ENCODE results near the gene HOXB3.

HOXB3 gene

DNA sequence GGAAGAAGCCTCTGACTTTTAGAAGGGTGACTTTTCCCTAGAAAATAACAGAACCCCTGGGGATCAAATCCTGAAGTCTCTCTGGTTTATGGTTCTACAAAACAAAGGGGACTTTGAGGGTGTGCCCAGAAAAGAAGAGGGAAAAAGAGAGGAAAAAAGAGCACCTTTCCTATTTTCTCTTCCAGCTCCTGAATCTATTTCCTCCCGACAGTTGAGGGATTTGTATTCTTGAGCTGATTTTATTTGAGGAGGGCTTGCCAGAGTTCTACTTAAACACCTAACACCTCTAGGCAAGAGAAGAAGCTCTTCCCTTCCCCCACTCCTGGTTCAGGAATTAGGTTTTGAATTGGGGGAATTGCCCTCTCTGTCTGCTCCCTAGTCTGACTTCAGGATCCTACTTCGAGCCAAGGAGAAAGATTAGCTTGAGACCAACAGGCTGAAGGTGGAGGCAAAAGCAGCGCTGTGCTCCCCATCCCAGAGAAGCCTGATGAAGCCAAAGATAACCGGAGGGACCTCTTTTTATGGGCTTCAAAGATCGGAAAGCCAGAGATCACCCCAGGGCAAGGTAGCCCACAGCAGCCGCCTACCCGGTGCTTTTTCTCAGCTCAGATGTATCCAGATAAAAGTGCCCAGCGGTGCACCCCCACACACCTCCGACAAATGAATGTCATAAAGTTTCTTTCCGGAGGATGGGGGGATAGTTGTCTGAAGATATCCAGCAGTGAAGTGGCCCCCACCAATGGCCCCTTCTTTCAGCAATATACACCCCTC, 796 bp downstream of the HOXB3 start:
- H3K4me1 ChIP-seq (ENCODE audit: control insufficient read depth, low read depth, low read length): no peaks in the 10 kb centered on the region
- no peaks in the 10 kb centered on the region for H3K79me2 ChIP-seq (ENCODE audit: control insufficient read depth, insufficient read depth, low read length)
- no peak for DNase-seq
- no peak overlapping the region for H3K9ac ChIP-seq (ENCODE audit: low read length)
- no peak overlapping the region for H4K8ac ChIP-seq (ENCODE audit: low read depth, low read length)
- H3K4me2 ChIP-seq (ENCODE audit: low read length): no peak overlapping the region
- peaks cover 89% of the 10 kb centered on the region for H3K27me3 ChIP-seq (ENCODE audit: insufficient read depth, low read length, poor library complexity)
- no CpG with 5 or more reads among the region's 10 CpGs for WGBS (ENCODE audit: extremely low coverage, insufficient coverage, low lambda C conversion rate)
- no peak overlapping the region for H3K4ac ChIP-seq (ENCODE audit: low read depth, low read length)
- H3K27ac ChIP-seq (ENCODE audit: low read depth, low read length): no peak overlapping the region
- H3K4me3 ChIP-seq (ENCODE audit: low read length): no peak overlapping the region
- no peak overlapping the region for H3K23ac ChIP-seq (ENCODE audit: low read length)
- H2AK5ac ChIP-seq (ENCODE audit: low read length): no peak overlapping the region
- H3K36me3 ChIP-seq (ENCODE audit: control insufficient read depth, insufficient read depth, low read length): no peaks in the 10 kb centered on the region
- H2BK15ac ChIP-seq (replicated peaks; ENCODE audit: low read depth): no peak overlapping the region
- H4K5ac ChIP-seq (ENCODE audit: low read length): no peak overlapping the region
- H3K79me1 ChIP-seq (ENCODE audit: low read length): no peaks in the 10 kb centered on the region
- H2BK5ac ChIP-seq (ENCODE audit: low read length): no peak overlapping the region
- H3K56ac ChIP-seq (ENCODE audit: low read length): no peak overlapping the region
- no peak overlapping the region for H3K18ac ChIP-seq (ENCODE audit: low read length)
- no peak overlapping the region for H2BK120ac ChIP-seq (ENCODE audit: low read depth, low read length)

DNA sequence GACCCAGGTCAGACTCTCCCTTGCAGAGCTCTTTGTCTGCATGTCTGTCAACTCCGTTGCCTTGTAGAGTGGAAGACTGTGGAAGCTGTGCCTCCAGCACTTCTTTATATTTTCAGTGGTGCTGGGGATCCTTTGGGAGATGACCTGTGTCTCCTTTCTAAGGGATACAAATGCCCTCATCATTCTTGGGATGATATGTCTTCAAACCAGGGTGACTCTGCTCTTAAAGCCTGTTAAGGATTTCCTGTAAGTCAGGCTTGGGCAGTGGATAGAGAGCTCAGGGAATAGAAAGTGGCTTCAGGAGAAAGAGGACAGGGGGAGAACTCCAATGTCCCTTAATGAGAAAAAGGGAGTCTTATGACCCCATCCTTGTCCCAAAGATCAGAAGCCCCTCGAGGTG, 1.5 kb downstream of the HOXB3 start:
- no CpG with 5 or more reads among the region's 2 CpGs for WGBS (ENCODE audit: extremely low coverage, insufficient coverage, low lambda C conversion rate)

GRCh38 chr17:48588074-48588415, 2.0 kb downstream of the HOXB3 start:
- Histone ChIP-seq H3K18ac (ENCODE audit: low read length) (no peak overlapping the region), H3K4ac (ENCODE audit: low read depth, low read length) (no peak overlapping the region), H3K36me3 (ENCODE audit: control insufficient read depth, insufficient read depth, low read length) (no peaks in the 10 kb centered on the region), H3K27ac (ENCODE audit: low read depth, low read length) (no peak overlapping the region), H2AK5ac (ENCODE audit: low read length) (no peak overlapping the region), H3K4me3 (ENCODE audit: low read length) (no peak overlapping the region), H3K79me1 (ENCODE audit: low read length) (no peaks in the 10 kb centered on the region), H3K23ac (ENCODE audit: low read length) (no peak overlapping the region), H3K79me2 (ENCODE audit: control insufficient read depth, insufficient read depth, low read length) (no peaks in the 10 kb centered on the region), H3K4me2 (ENCODE audit: low read length) (no peak overlapping the region), H3K27me3 (ENCODE audit: insufficient read depth, low read length, poor library complexity) (peaks cover 95% of the 10 kb centered on the region), H3K9ac (ENCODE audit: low read length) (no peak overlapping the region), H4K8ac (ENCODE audit: low read depth, low read length) (no peak overlapping the region), H4K5ac (ENCODE audit: low read length) (no peak overlapping the region), H3K4me1 (ENCODE audit: control insufficient read depth, low read depth, low read length) (no peaks in the 10 kb centered on the region), H3K56ac (ENCODE audit: low read length) (no peak overlapping the region), H2BK5ac (ENCODE audit: low read length) (no peak overlapping the region), H2BK15ac (replicated peaks; ENCODE audit: low read depth) (no peak overlapping the region), H2BK120ac (ENCODE audit: low read depth, low read length) (no peak overlapping the region)
- no CpG with 5 or more reads among the region's 2 CpGs for WGBS (ENCODE audit: extremely low coverage, insufficient coverage, low lambda C conversion rate)
- no peak for DNase-seq

More for the DNA sequence above, 1.5 kb downstream of the HOXB3 start:
- Histone ChIP-seq H3K23ac (ENCODE audit: low read length) (no peak overlapping the region), H2BK5ac (ENCODE audit: low read length) (no peak overlapping the region), H2BK15ac (replicated peaks; ENCODE audit: low read depth) (no peak overlapping the region), H3K27ac (ENCODE audit: low read depth, low read length) (no peak overlapping the region), H3K4ac (ENCODE audit: low read depth, low read length) (no peak overlapping the region), H3K4me1 (ENCODE audit: control insufficient read depth, low read depth, low read length) (no peaks in the 10 kb centered on the region), H3K56ac (ENCODE audit: low read length) (no peak overlapping the region), H3K79me2 (ENCODE audit: control insufficient read depth, insufficient read depth, low read length) (no peaks in the 10 kb centered on the region), H3K79me1 (ENCODE audit: low read length) (no peaks in the 10 kb centered on the region), H4K5ac (ENCODE audit: low read length) (no peak overlapping the region), H3K27me3 (ENCODE audit: insufficient read depth, low read length, poor library complexity) (peaks cover 95% of the 10 kb centered on the region), H3K36me3 (ENCODE audit: control insufficient read depth, insufficient read depth, low read length) (no peaks in the 10 kb centered on the region), H3K4me2 (ENCODE audit: low read length) (no peak overlapping the region), H4K8ac (ENCODE audit: low read depth, low read length) (no peak overlapping the region), H2AK5ac (ENCODE audit: low read length) (no peak overlapping the region), H3K18ac (ENCODE audit: low read length) (no peak overlapping the region), H2BK120ac (ENCODE audit: low read depth, low read length) (no peak overlapping the region), H3K9ac (ENCODE audit: low read length) (no peak overlapping the region), H3K4me3 (ENCODE audit: low read length) (no peak overlapping the region)
- no peak for DNase-seq

DNA sequence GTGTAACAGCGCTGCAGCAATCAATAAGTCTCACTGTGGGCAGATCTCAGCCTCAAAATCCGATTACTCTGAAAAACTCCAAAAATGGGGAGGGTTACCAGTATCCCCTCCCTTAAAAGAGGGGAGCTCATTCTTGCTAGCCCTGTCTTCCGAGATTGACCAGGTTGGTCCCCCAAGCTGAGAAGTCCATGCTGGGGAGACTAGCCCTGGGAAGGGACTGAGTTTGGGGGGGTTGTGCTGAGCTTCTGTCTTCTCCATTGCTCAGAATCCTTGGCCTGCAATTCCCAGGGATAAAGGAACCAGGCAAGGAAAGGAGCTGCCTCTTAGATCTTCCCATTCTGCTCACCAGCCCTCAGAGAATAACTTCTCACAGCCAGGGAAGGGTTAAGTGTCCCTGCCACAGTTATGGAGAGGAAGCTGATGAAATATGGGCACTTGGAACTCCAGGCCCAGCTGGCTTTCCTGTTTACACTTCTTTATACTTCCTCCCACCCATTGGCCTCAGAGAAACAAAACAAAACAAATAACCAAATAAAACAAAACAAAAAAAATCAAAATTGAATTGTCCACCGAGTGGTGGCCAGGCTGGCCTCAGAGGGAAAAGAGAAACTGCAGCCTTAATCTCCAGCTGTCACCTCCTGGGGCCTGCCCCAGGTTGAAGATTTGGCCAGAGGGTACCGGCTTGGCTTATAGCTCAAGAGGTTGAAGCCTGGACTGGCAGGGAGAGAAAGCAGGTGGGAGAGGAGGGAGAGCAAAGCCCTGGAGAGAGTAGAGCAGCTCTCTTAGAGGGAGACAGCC, 2.6 kb downstream of the HOXB3 start:
- no peak overlapping the region for H3K27ac ChIP-seq (ENCODE audit: low read depth, low read length)
- no peak overlapping the region for H3K4me2 ChIP-seq (ENCODE audit: low read length)
- H3K4me3 ChIP-seq (ENCODE audit: low read length): no peak overlapping the region

GRCh38 chr17:48586355-48587258, 3.4 kb downstream of the HOXB3 start:
- DNase-seq: no peak
- Histone ChIP-seq H3K4me1 (ENCODE audit: control insufficient read depth, low read depth, low read length) (no peaks in the 10 kb centered on the region), H2BK5ac (ENCODE audit: low read length) (no peak overlapping the region), H3K79me1 (ENCODE audit: low read length) (no peaks in the 10 kb centered on the region), H2BK120ac (ENCODE audit: low read depth, low read length) (no peak overlapping the region), H2AK5ac (ENCODE audit: low read length) (no peak overlapping the region), H3K9ac (ENCODE audit: low read length) (no peak overlapping the region), H3K23ac (ENCODE audit: low read length) (no peak overlapping the region), H3K79me2 (ENCODE audit: control insufficient read depth, insufficient read depth, low read length) (no peaks in the 10 kb centered on the region), H3K56ac (ENCODE audit: low read length) (no peak overlapping the region), H3K4me3 (ENCODE audit: low read length) (no peak overlapping the region), H2BK15ac (replicated peaks; ENCODE audit: low read depth) (no peak overlapping the region), H3K36me3 (ENCODE audit: control insufficient read depth, insufficient read depth, low read length) (no peaks in the 10 kb centered on the region), H3K27ac (ENCODE audit: low read depth, low read length) (no peak overlapping the region), H4K8ac (ENCODE audit: low read depth, low read length) (no peak overlapping the region), H3K4ac (ENCODE audit: low read depth, low read length) (no peak overlapping the region), H3K18ac (ENCODE audit: low read length) (no peak overlapping the region), H3K4me2 (ENCODE audit: low read length) (no peak overlapping the region), H4K5ac (ENCODE audit: low read length) (no peak overlapping the region), H3K27me3 (ENCODE audit: insufficient read depth, low read length, poor library complexity) (peaks cover 96% of the 10 kb centered on the region)
- no CpG with 5 or more reads among the region's 34 CpGs for WGBS (ENCODE audit: extremely low coverage, insufficient coverage, low lambda C conversion rate)

More for the DNA sequence above, 2.6 kb downstream of the HOXB3 start:
- Histone ChIP-seq H2BK5ac (ENCODE audit: low read length) (no peak overlapping the region), H3K18ac (ENCODE audit: low read length) (no peak overlapping the region), H3K4ac (ENCODE audit: low read depth, low read length) (no peak overlapping the region), H2BK15ac (replicated peaks; ENCODE audit: low read depth) (no peak overlapping the region), H3K9ac (ENCODE audit: low read length) (no peak overlapping the region), H3K36me3 (ENCODE audit: control insufficient read depth, insufficient read depth, low read length) (no peaks in the 10 kb centered on the region), H3K56ac (ENCODE audit: low read length) (no peak overlapping the region), H3K27me3 (ENCODE audit: insufficient read depth, low read length, poor library complexity) (peaks cover 95% of the 10 kb centered on the region), H3K23ac (ENCODE audit: low read length) (no peak overlapping the region), H3K79me1 (ENCODE audit: low read length) (no peaks in the 10 kb centered on the region), H4K5ac (ENCODE audit: low read length) (no peak overlapping the region), H3K79me2 (ENCODE audit: control insufficient read depth, insufficient read depth, low read length) (no peaks in the 10 kb centered on the region), H2BK120ac (ENCODE audit: low read depth, low read length) (no peak overlapping the region), H4K8ac (ENCODE audit: low read depth, low read length) (no peak overlapping the region), H2AK5ac (ENCODE audit: low read length) (no peak overlapping the region), H3K4me1 (ENCODE audit: control insufficient read depth, low read depth, low read length) (no peaks in the 10 kb centered on the region)
- no peak for DNase-seq
- no CpG with 5 or more reads among the region's 5 CpGs for WGBS (ENCODE audit: extremely low coverage, insufficient coverage, low lambda C conversion rate)
